DMS79 (cell line): Measurements from ENCODE around the gene BORCS6.

ENCODE experiments used
- DNase-seq: peaks from one replicate; lab custom pipeline; 2025; lab: John Stamatoyannopoulos, UW

The BORCS6 gene

GRCh38 chr17:8154608-8155155, 35.3 kb downstream of the BORCS6 start:
- DNase-seq = no peak

DNA sequence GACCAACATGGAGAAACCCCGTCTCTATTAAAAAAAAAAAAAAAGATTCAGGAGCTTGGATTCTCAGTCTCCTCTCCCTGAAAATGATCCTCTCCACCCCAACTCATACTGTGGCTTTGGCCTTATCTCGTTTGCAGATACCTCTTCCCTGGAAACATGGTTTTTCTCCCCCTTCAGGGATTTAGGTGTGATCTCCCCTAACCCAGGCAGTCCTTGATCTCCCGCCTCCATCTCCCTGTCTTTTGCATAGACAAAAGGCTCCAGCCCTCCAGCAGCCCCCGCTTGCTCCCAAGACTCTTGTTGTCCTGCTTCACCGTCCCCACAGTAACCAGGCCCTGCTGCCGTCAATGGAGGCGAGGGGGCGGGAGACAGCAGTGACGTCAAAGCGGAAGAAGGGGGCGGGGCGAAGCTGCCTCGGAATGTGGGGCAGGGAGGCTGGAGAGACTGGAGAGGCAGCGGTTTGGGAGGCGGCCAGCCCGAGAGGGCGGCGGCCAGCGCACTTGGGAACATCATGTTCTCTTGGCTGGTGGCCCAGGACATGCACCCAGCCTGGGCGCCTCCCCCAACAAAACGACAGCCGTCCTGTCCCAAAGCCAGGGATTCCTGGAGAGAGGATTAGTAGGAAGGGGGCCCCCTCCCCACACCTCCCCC, 35.9 kb downstream of the BORCS6 start:
- peak; percentile 43 for DNase-seq

DNA sequence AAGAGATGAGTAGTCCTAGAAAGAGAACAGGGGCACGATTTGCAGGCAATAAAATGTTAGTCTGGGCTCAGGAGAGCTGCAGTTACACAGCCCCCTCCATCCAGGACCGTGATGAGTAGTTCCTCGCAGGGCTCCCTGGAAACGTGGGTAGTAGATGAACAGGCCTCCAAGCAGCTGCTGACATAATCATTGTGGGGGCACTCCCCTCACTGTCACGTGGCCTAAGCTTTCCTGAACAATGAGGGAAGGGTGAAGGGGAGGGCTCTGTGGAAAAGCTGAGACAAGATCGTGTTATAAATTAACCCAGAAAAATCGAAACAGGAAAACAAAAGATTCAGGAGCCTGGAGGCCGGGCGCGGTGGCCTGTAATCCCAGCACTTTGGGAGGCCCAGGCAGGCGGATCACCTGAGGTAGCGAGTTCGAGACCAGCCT, 36.4 kb downstream of the BORCS6 start:
- DNase-seq = no peak

DNA sequence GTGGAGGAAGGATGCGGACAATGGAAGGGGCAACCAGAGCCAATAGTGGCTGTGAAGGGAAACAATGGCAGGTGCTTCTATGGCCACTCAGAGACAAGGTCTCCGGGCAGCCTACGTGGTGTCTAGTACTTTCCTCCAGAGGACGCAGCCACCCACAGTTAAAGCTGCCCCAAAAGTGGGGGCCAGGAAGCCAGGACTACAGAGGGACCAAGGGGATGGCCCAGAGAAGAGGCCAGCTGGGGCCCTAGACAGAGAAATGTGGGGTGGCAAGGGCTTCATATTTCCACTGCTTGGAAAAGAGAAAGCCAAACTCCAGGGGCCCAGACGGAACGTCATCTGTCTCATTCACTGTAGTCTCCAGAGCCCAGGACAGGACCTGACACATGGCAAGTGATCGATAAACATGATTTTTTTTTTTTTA, 36.9 kb downstream of the BORCS6 start:
- DNase-seq = no peak

DNA sequence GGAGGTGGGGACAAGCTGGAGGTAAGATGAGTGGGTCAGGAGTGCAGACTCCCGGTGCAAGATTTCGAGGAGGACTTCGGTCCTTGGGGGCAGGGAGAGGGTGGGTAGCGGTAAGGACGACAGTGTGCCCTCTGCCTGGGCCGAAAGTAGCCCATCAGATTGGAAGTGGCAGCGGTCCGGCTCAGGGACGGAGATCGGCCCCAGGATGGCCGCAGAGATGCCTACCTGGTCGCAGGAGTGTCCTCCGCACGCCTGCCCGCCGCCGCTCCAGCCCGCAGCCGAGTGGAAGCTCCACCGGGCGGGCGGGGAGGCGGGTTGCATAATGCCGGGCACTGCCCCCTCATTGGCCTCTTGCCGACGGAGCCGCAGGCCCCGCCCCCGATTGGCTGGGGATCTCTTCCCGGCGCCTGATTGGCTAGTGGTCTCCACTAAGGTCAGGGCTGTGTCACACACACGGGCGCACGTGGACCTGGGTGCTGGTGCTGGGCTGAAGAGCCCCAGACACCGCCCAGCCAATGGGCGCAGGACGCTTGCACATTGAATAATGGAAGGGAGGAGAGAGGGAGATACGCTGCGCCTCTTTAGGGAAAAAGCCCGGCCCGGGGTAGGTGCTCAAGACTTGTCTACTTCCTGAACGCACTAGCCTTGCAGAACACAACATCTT, 37.7 kb downstream of the BORCS6 start, which contains the start of gene PER1:
PER1 (minus strand) TSS at position 293 of the 664 bp plus-strand sequence. CDS start 1,698 bp downstream, outside the sequence.
- DNase-seq = peak; percentile 72

DNA sequence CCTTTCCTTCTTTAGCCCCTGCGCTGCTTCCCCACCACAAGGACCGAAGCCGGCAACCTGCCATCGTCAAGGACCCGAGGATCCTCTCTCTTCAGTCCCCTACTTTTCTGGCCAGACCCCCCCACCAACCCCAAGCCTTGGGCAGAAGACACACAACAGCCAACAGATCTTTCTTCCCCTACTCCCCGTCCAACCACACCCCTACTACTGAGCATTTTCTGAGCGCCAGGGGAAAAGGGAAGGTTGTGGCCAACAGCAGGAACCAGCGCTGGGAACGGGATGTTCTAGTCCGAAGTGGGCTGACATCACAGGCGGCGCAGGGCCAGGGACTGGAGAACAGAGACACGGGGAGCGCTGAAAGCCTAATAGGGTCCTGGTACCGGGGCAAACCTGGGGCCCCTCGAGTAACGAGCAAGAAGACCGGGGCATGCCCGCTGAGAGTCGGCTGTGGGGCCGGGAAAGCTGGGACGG, 38.3 kb downstream of the BORCS6 start:
- DNase-seq = no peak

DNA sequence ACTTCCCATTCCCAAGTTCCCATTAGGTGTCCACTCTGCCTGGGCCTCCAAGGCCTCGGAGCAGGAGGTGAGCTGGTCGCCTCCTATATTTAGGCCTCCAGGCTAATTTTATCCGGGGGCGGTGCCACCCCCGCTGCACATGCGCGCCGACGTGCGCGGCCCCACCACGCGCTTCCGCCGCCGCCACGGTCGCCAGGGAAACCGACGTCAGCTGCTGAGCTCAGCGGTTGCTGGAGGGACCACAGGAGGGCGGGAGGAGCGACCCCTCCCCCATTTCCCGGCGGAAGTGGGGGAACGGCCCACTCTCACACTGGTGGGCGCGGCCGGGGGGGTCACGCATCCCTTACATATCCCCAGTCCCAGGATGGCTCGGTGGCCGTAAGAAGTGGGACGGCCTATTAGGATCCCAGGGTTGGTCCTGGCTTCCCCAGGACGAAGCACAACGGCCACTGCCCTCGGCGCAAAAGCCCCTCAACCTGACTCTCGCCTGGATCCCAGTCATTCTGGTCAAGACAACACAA, 38.8 kb downstream of the BORCS6 start:
- peak; percentile 64 for DNase-seq

GRCh38 chr17:8150194-8151119, 39.5 kb downstream of the BORCS6 start:
- DNase-seq = no peak

DNA sequence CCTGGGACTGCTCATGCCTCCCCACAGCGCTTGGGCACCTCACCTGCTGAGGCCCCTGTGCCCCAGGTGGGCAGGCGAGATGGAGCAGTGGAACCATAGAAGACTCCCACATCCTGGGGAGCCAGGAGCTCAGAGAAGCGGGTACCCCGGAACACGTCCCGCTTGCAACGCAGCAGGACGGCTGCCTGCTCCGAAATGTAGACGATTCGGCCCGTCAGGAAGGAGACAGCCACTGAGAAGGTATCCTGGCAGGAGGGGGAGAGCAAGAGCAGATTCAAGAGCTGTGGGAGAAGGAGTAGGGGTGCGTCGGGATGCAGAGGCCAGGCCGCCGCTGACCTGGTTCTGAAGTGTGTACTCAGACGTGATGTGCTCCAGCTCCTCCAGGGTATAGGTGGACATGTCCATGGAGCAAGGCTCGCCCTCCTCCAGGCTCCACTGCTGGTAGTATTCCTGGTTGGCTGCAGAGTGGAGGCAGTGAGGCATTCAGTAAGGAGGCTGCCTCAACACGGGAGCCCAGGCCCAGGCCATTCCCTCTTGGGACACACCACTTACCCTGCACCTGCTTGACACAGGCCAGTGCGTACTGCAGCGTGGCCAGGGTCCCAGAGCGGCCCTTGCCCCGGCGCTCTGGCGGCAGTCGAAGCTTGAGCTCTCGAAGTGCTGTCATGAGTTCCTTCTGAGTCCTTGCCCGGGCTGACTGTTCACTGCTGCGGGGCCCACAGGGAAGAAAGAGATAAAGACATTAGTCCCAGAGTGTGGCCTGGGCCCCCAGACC, 40.4 kb downstream of the BORCS6 start:
- DNase-seq = no peak

DNA sequence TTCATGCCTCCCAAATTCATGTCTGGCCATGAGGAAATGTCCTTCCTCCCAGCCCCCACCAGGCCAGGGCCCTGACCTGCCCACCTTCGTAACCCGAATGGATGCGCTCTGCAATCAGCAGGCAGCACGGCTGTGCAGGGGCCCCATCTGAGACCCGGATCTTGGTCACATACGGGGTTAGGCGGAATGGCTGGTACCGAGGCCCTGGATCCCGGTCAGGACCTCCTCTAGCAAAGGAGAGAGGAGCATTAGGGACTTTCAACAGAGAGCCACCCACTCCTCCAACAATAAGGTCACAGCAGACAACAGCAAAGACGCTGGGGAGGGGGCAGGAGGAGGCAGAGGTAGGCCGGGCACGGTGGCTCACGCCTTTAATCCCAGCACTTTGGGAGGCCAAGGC, 41.4 kb downstream of the BORCS6 start:
- DNase-seq = no peak

DNA sequence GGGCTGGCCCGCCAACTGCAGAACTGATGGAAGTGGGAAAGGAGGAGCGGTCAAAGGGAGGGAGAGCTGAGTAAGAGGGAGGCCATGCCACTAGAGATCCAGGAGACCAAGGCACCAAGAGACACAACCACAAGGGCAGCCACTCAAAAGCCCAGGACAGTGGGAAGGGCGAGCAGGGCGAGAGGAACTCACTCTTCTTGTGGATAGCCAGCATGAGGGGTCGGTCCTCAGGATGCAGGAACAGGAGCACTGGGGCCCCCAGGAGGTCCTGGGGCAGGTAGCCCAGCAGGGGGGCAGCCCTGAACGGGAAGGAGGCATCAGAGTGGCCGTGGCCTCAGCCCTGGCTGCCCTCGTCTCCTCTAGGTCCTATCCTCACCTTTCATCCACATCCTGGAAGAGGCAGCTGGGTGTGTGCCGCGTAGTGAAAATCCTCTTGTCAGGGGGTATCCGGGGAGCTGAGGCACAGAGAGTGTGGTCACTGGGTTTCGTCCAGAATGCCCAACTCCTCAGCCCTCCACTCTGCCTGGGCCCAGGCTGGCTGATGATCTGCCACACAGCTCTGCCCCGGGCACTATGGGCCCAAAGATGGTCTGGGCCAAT, 42.1 kb downstream of the BORCS6 start:
- DNase-seq = no peak

DNA sequence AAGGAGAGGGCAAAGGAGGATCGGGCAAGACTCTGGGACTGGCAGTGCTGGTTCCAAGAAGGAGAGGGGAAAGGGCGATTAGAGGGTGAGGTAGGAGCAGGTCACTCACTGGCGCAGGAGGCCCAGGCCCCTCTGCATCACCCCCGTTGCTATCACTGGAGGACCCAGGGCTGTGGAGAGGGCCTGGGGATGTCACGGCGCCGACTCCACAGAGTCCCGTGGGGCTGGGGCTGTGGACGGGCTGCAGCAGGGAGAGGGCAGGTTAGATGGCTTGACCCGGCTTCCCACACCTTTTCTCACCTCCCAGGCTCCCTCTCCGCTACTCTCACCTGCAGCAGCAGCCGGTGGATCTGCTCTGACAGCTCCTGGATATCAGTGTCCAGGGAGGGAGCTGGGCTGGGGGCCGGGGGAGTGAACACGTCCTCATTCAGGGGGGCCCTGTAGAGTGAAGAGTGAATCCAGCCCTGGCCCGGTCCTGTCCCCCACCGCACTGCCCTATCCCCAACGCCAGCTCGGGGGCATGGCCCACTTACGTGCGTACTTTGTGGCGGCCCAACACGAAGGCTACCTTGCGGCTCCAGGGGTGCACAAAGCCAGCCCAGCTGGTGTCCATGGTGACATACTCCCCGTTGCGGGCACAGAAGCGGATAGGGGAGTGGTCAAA, 42.7 kb downstream of the BORCS6 start:
- no peak for DNase-seq

DNA sequence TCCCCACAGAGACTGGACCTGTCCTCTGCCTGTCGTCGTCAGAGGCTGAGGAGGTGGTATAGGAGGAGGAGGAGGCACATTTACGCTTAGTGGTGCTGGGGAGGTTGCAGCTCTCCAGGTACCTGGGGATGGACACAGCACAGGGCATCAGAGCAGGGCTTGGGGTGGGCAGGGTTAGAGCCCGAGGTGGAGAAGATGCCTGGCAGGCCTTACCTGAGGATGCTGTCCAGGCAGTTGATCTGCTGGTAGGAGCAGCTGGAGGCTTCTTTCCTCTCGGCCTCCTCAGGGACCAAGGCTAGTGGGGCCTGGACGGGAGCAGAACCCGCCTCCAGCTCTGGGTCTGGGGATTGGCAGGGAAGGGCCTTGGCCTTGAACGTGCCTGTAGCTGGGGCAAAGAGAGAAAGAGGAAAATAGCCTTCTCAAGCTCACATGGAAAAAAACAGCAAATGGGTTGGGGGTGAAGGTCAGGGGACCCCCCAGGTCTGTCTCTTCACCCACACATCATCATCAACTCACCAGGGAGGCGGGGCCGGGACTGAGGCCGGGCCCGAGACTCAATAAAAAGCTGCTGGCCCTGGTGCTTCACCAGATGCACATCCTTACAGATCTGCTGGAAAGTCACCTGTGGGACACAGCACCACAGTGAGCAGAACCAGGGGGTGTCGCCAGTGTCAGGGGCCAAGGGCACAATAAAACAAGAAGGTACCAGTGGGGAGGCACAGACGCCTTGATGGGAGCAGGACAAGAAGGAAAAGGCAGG, 43.4 kb downstream of the BORCS6 start:
- no peak for DNase-seq

GRCh38 chr17:8145811-8146210, 44.2 kb downstream of the BORCS6 start:
- no peak for DNase-seq

DNA sequence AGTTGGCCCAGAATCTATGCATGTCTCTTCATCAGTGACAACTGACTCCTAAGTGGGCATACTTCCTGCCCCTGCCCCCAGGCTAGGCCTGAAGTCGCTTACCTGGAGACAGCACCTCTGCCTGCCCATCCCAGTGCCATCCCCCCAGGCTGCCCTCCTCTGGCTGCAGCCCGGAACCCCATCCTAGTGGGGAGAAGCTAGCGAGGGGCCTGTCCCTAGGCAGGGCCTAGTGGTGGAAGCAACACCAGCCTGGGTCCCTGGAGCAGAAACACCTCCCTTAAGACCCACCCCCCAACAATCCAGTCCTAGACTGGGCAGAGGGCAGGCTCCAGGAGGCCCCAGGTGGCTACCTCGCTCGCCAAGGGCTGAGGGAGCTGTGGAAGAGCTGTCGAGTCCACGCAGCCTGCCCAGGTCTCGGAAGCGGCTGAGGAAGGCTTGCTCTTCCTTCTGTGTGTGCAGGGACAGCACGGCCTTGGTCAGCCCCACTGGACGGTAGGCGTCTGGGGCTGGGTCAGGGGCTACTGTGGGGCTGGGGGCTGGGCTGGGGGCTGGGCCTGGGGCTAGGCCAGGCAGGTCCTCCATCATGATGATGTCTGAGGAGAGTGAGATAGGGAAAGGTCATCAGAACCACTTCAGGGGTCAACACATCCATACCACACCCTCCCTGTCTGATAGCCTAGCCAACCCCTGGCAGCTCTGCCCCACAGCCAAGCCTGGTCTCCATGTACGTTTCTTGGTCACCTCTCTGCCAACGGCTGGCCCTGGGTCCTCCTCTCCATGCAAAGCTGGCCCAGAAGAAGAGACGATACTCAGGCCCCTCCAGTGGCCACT, 45.4 kb downstream of the BORCS6 start:
- no peak for DNase-seq

DNA sequence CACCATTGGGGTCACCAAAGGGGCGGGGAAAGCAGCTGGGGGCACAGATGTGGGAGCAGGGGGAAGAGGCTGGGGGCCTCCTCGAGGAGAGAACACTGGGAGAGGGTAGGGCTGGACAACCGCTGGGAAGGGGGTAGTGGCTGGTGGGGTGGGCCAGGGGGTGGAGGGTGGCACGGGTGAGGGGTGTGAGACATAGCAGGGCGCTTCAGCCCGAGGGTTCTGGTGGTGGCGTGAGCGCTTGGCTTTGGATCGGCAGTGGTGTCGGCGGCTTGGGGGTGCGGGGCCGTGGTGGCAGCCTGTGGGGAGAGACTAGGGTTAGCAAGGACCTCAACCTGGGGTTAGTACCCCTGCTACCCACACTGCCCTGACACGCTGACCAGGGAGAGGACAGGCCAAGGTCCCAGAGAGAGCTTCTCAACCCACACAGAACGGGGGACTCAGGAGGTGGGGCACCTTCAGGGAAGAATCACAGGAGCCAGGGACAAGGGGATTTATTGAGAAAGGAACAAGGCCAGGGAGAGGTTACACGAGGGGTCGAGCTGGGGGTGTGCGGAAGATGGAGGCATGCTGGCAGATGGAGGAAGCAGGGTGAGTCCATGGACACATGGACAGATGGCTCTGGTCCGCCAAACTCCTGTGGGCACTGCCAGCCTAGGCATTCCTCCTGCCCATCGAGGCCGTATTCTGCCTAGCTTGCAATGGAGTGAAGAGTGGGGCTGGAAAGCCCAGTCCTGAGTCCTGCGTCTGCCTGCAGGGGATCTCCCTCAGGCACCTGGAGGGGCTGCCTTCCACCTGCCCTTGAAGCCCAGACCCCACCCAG, 46.2 kb downstream of the BORCS6 start:
- no peak for DNase-seq

GRCh38 chr17:8142887-8143580, 46.9 kb downstream of the BORCS6 start:
- no peak for DNase-seq
